Fibroblast of skin of back (primary cell): ENCODE measurements around the gene TRPV4.
A peak's percentile ranks its signal among the peaks of the same experiment; 100 is the strongest.

Experiments used
- DNase-seq: peaks from one replicate; pipeline ENCODE4 v3.0.0-alpha.2; 2013

Gene TRPV4

DNA sequence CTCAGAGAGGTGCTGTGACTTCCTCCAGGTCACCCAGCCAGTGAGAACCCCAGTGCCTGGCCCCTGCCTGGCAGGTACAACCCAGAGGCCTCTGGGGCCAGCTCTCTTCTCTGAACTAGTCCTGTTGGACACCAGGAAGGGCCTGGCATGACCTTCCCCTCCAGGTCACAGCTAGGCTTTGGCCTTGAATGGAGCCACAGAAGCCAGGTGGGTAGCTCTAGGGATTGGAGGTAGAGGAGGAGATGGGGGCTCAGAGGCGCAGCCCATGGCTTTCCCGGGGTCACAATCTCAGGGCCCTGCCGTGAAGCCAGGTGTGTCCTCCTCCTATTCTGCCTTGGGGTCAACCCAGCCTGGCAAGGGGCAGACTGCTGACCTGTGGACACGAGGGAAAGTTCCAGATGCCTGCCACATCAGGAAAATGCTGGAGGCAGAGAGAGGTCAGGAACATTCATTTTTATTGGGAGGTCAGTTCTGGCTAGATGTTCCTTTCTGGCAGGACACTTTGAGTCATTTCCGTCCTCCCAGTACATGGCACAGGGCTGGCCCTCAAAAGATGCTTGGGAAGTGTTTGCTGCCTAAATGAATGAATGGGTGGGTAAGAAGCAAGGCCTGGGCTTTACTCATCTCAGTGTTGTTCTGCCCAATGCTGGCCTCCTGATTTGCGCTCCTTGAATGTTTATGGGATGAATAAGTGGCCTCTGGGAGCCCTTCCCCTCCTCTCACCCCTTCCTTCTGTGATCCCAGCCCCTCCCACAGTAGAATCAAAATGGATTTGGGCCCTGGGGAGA, 94.1 kb downstream of the TRPV4 start:
- peak; percentile 9 for DNase-seq

DNA sequence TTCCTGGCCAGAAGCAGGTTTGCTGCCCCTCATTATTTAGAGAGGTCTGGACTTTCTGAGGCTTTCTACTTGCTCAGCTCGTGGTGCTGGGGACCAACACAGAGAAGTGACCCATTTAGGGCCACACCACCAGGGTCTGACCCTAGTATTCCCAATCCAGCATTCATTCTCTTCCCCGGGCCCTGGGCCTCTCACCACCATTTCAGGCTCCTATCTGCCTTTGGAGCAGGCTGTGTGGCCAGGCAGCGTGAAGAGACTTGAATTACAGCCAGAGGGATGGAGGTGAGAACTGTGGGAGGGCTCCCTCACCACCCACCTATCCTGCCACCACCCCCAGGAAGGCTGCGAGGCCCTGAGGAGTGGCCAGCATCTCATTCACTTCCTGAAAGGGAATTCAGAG, 95.0 kb downstream of the TRPV4 start:
- no peak for DNase-seq

DNA sequence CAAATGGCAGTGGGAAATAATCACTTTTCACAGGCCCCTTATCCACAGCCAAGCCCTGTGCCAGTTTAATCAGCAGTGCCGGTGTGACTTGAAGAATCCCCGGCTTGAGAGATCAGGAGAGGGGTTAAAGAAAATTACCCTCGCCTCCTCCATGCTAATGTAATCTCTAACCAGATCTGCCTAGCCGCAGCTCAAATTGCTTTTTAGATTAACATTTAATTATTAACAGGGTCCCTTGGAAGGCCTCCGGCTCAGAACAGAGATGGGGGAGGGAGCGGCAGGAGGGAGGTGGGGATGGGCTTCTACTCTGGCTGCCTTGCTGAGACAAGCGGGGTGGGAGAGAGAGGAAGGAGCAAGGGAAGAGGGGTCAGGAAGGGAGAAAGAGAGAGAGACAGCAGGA, 95.6 kb downstream of the TRPV4 start:
- no peak for DNase-seq

DNA sequence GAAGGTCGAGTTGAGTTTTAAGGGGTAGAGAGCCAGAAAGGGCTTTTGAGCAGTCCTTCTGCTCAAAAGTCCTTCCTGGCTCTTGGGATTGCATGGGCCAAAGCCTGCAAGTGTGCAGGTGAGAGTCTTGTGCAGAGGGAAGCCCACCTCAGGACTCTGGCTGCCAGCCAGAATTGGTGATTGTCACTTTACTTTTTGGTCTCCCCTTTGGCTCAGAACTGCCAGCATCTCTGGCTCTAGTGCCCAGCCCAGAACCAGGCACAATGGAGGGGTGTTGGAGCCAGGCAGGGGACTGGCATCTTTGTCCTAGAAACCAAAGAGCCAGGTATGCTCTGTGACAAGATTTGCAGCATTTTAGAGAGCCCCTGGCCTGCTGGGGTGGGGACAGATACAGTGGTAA, 96.1 kb downstream of the TRPV4 start:
- no peak for DNase-seq

DNA sequence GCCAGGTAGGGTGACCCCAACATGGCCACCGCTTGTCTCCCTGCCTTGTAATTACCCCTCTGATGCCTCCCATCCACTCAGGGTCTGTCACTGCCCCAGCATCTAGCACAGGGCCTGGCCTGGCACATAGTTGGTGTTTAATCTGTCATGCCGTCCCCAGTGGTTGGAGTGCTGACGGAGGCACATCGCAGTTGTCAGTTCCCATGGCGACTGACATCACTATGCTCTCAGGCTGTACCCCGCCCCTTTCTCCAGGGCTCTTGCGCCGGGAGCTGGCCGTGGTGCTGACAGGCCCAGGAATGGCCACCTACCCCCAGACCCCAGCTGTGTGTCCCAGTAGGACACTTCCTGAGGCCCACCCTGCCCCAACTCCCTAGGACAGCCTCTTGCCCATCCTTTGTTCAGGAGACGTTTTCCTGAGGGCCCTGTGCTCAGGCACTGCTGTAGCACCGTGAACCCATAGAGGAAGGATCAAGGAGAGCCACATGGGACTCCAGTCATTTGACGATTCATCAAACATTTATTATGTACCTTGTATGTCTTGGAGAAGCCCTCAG, 96.6 kb downstream of the TRPV4 start:
- DNase-seq, result peak; percentile 58

DNA sequence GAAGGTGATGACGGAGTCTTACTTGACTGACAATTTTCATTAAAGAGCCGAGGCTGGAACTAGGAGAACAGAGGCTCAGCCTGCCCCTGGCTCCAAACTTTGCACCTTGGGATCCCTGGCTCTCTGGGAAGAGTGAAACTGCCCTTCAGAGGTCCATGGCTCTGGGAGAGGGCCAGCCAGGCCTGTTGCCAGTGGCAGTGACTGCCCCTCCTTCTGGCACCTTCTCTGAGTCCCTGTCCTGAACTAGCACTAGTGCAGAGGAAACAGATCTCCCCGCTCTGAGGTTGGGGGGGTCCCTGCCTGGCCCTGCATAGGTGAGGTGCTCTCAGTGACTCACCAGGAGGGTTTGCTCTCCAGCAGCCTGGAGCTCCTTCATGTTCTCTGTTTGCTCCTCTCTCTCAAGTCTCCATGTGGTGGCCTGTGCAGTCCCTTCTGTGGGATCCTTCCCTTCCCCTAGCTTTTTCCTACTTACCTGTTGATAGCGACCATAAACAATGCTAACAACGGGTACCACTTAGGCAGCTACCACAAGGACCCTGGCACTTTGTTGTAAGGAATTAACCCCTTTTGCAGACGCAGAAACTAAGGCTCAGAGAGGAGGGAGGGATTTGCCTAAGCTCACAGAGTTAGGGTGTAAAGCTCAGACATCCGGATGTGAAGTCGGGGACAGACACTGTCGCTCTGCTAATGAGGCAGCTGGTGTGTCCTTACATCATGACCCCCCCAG, 97.2 kb downstream of the TRPV4 start:
- no peak for DNase-seq

DNA sequence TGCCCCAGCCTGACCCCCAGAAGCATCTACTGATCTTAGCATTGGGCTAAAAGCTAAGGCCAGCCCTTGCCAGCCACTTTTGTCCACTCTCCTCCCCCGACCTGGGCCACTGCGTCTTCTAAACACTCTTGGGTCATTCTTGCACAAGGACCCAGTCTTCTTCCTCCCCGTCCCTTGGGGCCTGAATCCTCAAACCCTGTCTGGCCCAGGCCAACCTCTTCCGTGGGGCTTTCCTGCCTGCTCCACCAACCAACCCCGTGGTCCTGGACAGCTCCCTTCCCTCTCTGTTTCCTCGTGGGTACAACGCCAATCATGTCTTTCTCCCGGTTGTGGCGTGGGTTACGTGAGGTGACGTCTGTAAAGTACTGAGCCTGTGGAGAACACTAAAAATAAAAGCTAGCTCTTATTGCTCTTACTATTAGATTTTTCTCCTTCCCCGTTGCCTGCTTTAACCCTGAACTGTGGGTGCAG, 98.1 kb downstream of the TRPV4 start:
- no peak for DNase-seq

DNA sequence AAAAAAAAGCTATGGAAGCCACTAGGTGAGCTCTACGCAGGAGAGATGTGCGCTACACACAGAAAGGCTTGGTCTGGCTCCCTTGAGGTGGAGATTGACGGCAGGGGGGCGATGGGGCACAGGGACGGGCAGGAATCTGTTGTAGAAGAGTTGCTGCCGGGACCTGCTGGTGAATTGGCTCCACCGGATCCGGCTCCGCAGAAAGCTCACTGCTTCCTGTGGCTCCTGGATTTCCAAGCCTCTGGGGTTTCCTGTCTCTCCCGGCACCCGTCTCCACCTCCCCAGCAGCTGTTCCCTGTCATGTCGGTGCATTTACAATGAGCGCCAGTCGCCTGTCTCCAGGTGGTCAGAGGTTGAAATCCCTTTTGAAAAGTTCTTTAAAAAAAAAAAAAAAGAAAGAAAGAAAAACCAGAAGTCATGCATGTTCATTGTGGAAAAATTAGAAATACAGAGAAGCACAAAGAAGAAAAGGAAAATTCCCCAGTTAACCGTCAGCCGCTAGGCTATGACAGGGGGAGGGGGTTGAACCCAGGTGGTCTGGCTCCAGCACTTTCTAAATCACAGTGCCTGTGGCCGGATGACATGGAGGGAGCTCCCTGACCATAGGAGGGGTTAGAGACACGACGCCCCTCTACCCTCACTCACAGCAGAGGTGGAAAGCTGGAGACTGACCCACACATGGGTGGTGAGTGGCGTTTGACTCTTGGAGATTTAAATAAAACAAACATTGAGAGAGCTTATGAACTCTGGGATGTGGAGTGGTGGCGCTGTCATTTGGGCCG, 98.8 kb downstream of the TRPV4 start:
- DNase-seq, result no peak
